NT2/D1 (cell line): ENCODE results near the gene NFATC4.

Experiments
- SUZ12 ChIP-seq: IDR thresholded peaks from 2 replicates; pipeline ENCODE4 v1.6.1; 2011; ENCODE audit not compliant: insufficient read length, insufficient read depth; ENCODE audit errors: extremely low read depth
- YY1 ChIP-seq: IDR thresholded peaks from 2 replicates; pipeline ENCODE4 v1.6.1; 2011; ENCODE audit not compliant: insufficient read length, insufficient read depth
- ZNF274 ChIP-seq: IDR thresholded peaks from 2 replicates; pipeline ENCODE4 v1.6.1; 2011; ENCODE audit warnings: mild to moderate bottlenecking, low read depth, low read length

DNA sequence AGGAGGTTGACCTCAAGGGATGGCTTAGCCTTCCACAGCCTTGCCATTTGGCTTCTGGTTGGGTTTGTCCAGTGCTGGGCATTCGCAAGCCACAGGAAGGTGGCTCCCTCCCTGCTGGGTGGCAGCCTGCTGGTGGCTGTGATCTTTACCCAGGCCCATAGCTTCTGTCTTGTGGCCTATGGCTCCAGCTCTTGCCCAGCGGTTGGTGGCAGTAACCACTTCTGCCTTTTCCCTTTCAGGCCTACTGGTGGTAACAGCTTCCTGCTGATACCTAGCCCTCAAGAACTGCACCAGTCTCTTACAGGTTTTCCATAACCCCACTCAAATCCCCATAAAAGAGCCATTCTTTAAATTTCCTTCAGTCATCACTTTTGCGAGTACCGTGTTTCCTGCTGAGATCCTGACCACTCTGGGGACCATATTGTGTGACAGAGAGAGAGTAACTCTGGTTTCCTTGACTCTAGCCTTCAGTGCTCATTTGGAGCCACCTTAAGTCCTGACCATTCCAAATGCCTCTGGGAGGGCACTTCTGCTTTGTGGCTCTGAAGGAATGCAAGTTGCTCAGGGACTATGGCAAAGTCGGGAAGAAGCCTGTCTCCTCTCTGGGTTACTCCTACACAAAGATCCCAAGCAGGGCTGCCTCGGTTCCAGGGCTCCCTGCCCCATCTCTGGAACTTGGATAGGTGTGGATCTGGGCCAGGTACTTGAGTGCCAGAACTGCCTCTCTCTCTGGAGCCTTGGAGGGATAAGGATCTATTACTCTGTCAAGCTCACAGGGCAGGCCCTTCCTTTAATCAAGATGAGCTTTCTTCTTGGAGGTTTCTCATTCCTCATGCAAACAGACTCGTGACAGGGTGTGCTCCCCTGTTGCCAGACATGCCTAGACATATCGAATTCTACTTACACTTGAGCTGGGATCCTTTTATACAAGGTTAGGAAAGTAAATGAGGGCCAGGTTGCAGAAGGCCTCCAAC lies 27.9 kb downstream of the NFATC4 start:
- TF ChIP-seq YY1, result no peak
- no peak for TF ChIP-seq SUZ12
- no peak for TF ChIP-seq ZNF274
